NCI-H187 treated with DMSO at 0.1 percent for 48 hours (cell line): ENCODE results near the gene MACROD2.

ENCODE experiments used
- DNase-seq: peaks from one replicate; lab custom pipeline; 2025; lab: John Stamatoyannopoulos, UW

The MACROD2 gene

GRCh38 chr20:15625981-15626380 lies 1630.7 kb downstream of the MACROD2 start:
- no peak for DNase-seq

GRCh38 chr20:15627089-15627488 lies 1631.8 kb downstream of the MACROD2 start:
- no peak for DNase-seq

GRCh38 chr20:15627501-15627903 lies 1632.2 kb downstream of the MACROD2 start:
- DNase-seq: no peak

- no peak for DNase-seq
These were observed 1633.6 kb downstream of the MACROD2 start for GRCh38 chr20:15628851-15629353.

GRCh38 chr20:15630360-15630759 lies 1635.0 kb downstream of the MACROD2 start:
- no peak for DNase-seq

DNA sequence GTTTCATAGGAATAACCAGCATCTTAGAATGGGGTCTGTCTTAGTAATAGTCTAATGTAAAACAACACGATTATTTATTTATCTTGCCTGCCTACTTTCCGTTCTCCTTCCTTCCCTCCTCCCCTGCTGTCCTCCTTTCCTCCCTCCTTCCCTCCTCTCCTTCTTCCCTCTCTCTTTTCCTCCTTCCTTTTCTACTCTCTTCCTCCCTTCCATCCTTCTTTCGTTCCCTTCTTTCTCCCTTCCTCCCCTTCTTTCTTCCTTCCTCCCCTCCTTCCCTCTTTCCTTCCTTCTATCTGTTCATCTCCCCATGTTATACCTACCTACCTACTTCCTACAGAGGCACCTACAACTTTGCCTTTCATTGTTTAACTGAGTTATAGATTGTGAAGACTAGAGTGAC lies 1637.4 kb downstream of the MACROD2 start:
- DNase-seq: no peak

GRCh38 chr20:15634102-15634501 lies 1638.8 kb downstream of the MACROD2 start:
- DNase-seq: no peak

DNA sequence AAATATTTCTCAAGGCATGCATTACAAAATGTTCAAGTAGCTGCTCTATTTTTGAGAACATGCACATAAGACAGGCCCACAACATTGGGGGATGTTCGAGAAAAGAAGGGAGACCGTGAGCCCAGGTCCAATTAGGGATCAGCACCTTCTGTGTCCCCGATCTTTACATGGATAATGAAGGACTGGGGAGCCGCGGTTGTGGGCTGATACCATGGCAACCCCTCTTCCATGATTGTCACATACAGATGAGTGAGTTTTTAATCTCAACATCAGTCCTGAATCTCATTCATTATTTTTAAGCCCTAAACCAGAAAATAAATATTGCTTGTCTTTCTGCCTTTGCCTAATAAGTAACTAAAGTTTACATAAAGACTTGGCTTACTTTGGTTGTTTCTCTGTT lies 1642.2 kb downstream of the MACROD2 start:
- DNase-seq: no peak

- DNase-seq: no peak
These were observed 1642.8 kb downstream of the MACROD2 start for GRCh38 chr20:15637950-15638754.

- DNase-seq: no peak
These were observed 1643.5 kb downstream of the MACROD2 start for GRCh38 chr20:15638816-15639215.

DNA sequence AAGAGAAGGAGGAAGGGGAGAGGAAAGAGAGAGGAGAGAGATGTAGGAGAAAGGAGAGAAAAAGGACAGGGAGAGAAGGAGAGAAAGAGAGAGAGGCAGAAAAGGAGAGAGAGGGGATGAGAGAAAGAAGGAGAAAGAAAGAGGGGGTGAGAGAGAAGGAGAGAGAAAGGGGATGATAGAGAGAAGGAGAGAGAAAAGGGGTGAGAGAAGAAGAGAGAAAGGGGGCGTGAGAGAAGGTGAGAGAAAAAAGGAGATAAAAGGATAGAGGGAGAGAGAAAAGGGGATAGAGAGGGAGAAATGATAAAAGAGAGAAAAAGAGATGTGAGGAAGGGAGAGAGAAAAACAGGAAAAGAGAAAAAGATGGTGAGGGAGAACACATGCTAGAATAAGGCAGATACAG lies 1644.5 kb downstream of the MACROD2 start:
- no peak for DNase-seq

DNA sequence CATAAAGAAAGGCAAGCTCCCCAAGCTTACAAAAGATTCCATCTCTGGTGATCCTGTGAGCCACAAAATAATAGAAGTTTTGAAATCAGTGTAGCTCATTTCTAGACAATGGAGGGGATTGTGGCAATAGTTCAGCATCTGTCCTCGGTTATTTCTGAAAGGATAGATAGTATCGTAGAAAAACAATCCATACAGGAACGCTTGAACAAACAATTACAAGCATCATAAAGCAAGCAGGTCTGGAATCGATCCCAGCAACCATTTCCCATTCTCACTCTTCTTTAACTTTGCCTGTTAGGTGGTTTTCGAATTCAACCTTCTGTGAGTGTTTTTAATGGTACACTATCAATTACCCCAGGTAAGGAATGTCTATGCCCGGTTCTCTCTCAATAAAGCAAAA lies 1646.8 kb downstream of the MACROD2 start:
- DNase-seq: no peak

DNA sequence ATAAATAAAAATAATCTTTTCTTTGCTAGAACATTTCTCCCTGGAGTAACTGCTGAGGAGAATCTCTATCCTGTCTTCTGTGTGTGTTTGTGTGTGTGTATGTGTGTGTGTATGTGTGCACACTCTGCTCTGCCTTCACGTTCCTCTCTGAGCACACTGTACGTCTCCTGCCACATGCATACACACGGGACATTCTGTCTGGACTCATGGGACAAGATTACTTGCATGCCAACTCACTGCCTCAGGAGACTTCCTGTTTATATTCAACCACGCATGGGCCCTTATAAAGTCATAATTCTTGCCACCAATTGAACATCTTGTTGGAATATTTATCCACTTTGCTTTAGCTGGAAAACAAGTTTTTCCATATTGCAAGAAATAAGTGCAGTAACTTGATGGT lies 1647.4 kb downstream of the MACROD2 start:
- DNase-seq: no peak

DNA sequence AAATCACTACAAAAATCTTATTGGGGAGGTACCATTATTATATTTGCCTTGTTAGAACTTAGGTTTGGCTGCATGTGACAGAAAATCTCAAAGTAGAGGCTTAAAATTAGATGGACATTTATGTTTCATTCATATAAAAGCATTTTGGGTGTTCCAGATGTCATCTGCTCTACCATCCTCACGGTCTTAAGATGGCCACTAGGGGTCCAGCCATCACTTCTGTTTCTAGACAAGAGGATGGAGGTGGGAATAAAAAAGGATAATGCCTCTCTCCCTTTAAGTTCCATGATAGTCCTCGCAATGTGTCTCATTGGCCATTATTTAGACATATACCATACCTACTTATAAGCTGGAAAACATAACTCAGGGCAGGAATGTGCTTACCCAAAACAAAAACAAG lies 1648.4 kb downstream of the MACROD2 start:
- DNase-seq: no peak

GRCh38 chr20:15645816-15646215 lies 1650.5 kb downstream of the MACROD2 start:
- no peak for DNase-seq

- no peak for DNase-seq
These were observed 1658.3 kb downstream of the MACROD2 start for GRCh38 chr20:15653396-15654207.

- DNase-seq: peak; percentile 6
These were observed 1658.9 kb downstream of the MACROD2 start for GRCh38 chr20:15654208-15654649.

- DNase-seq: no peak
These were observed 1660.1 kb downstream of the MACROD2 start for GRCh38 chr20:15655295-15655874.

- DNase-seq: no peak
These were observed 1660.8 kb downstream of the MACROD2 start for GRCh38 chr20:15656124-15656523.

DNA sequence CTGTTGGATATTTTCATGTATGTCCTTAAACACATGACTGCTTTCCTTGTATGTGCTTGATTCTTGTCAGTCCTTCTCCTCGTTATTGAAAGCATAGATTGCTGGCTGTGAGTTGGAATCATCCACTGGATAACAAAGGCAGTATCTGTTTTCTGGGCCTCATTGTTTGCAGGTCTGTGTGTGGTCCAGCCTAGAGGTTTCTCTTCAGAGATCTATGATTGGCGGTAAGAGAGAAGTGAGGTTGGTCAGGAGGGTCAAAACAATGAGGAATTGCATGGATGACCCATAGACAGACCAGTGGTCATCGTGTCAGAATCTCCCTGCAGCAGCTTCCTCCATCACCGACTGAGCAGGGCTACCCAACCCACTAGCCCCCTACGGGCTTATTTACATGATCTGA lies 1663.0 kb downstream of the MACROD2 start:
- DNase-seq: no peak

GRCh38 chr20:15673206-15673605 lies 1677.9 kb downstream of the MACROD2 start:
- DNase-seq: no peak

DNA sequence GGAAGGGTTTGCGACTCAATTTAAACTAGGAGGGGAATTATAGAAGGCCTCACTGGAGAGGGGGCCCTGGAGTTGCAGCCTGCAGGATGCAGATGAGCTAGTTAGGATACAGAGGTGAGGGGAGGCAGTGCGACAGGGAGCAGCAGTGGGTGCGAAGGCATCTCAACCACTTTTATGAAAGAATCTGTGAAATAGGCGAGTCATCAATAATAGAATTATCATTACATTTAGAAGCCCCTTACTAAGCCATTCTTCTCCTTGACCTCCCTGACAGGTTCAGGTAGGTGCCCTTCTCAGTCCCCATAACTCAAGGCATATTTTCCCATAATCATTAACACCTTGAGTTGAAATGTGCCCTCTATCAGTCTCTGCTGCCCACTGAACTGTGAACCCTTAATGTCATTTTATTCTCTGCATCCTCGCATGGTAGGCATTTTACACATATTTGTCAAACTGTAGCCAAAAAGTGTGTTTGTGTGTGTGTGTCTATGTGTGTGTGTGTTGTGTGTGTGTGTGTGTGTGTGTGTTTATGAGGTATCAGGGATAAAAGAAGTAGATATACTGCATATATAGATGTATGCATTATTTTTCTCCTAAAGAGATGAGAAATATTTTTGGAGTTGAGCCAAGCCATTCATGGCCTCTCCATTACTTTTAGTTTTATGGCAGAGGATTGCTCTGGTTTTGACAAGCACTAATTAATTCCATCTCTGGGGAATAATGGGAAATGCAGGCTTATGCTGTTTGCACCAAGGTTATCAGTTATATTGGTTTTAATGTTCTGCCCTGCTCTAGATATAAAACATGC lies 1679.1 kb downstream of the MACROD2 start:
- DNase-seq: no peak
